Measurements from ENCODE around the gene MYL11.
"Not testable (repeated sequence)": the region's sequence is repeated elsewhere in the genome, so short reads cannot be mapped to it uniquely, and the experiment has no call there.

The MYL11 gene

GRCh38 chr16:30395155-30395991 lies 20.8 kb downstream of the MYL11 start, which contains the start of gene ZNF48:
Gene ZNF48, plus strand, starts transcription at chr16:30395420. Its CDS starts 375 bp downstream, at chr16:30395795.
- no peaks in the 10 kb centered on the region for H3K9me3 ChIP-seq
- no peak for TF ChIP-seq Cebpa-rat (IDR thresholded peaks at IDR 0.05)
- H3K4me2 ChIP-seq: peak within 1 kb of the TSS; percentile 94
- H3K27me3 ChIP-seq: no peaks in the 10 kb centered on the region
- peaks cover 25% of the 10 kb centered on the region for H3K36me3 ChIP-seq
- peaks cover 63% of the 10 kb centered on the region for H3K4me1 ChIP-seq
- H3K27ac ChIP-seq: peak within 1 kb of the TSS; percentile 87
- peak within 1 kb of the TSS; percentile 90 for H3K9ac ChIP-seq
- peaks cover 25% of the 10 kb centered on the region for H4K20me1 ChIP-seq
- peak within 1 kb of the TSS; percentile 99 for H3K4me3 ChIP-seq

DNA sequence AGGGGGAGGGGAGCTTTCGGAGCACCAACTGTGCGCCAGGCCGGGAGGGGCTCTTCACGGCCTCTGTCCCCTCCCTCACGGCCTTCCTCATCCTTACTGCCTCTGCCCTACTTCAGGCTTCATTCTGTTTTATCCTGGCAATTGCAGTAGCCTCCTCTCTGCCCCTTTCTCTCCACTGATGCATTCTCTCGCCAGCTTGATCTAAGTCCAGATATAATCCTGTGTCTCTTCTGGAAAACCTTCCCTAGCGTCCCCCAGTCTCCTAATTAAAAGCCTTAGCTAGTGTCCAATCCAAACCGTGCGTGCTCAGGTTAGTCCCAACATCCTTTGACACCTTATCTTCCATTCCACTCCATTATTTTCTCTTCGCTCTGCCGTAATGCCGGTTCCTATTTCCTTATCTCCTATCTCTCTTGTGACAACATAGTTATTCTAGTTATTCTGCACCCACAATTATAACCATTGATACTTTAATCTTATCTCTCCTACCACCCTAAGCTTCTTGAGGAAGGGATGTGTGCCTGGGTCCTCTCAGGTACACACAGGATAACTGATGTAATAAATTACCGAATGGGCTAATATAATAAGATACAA lies 21.5 kb downstream of the MYL11 start:
- Histone ChIP-seq H3K9ac (peak overlapping the region; percentile 90), H3K9me3 (no peaks in the 10 kb centered on the region), H3K4me1 (peaks cover 61% of the 10 kb centered on the region), H3K27me3 (no peaks in the 10 kb centered on the region), H3K36me3 (peaks cover 25% of the 10 kb centered on the region), H3K4me2 (peak overlapping the region; percentile 94), H3K27ac (peak overlapping the region; percentile 87), H3K4me3 (peak overlapping the region; percentile 99), H4K20me1 (peaks cover 25% of the 10 kb centered on the region)
- no peak for TF ChIP-seq Cebpa-rat (IDR thresholded peaks at IDR 0.05)

DNA sequence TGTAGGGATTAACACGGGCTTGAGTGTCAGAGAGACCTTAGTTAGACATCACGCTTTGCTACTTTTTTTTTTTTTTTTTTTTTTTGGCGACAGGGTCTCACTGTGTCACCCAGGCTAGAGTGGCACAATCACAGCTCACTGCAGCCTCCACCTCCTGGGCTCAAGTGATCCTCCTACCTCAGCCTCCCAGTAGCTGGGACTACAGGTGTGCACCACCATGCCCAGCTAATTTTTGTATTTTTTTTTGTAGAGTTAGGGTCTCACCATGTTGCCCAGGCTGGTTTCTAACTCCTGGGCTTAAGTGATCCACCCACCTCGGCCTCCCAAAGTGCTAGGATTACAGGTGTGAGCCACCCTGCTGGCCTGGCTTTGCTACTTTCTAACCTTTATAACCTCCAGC lies 22.0 kb downstream of the MYL11 start:
- peak overlapping the region; percentile 94 for H3K4me2 ChIP-seq
- H3K36me3 ChIP-seq: peaks cover 25% of the 10 kb centered on the region
- H3K9me3 ChIP-seq, H3K27me3 ChIP-seq, H3K27ac ChIP-seq: not testable (repeated sequence)
- peaks cover 25% of the 10 kb centered on the region for H4K20me1 ChIP-seq
- peak overlapping the region; percentile 99 for H3K4me3 ChIP-seq
- peaks cover 66% of the 10 kb centered on the region for H3K4me1 ChIP-seq
- peak overlapping the region; percentile 87 for H3K9ac ChIP-seq

DNA sequence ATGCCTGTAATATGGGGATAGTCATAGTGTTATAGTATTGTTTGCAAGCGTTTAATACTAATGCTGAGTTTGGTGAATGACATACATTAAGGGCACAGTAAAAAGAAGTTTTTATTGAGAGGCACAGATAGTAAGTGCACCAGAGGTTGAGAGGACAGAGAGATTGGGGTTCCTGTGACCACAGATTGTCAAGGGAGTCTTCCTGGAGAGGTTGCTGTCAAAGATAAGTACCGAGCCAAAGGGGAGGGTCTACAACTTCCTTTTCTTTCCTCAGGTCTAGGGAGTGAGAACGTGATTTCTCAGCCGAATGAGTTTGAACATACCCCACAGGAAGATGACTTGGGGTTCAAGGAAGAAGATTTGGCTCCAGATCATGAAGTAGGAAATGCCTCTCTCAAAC lies 22.5 kb downstream of the MYL11 start:
- H3K9ac ChIP-seq: peak overlapping the region; percentile 87

DNA sequence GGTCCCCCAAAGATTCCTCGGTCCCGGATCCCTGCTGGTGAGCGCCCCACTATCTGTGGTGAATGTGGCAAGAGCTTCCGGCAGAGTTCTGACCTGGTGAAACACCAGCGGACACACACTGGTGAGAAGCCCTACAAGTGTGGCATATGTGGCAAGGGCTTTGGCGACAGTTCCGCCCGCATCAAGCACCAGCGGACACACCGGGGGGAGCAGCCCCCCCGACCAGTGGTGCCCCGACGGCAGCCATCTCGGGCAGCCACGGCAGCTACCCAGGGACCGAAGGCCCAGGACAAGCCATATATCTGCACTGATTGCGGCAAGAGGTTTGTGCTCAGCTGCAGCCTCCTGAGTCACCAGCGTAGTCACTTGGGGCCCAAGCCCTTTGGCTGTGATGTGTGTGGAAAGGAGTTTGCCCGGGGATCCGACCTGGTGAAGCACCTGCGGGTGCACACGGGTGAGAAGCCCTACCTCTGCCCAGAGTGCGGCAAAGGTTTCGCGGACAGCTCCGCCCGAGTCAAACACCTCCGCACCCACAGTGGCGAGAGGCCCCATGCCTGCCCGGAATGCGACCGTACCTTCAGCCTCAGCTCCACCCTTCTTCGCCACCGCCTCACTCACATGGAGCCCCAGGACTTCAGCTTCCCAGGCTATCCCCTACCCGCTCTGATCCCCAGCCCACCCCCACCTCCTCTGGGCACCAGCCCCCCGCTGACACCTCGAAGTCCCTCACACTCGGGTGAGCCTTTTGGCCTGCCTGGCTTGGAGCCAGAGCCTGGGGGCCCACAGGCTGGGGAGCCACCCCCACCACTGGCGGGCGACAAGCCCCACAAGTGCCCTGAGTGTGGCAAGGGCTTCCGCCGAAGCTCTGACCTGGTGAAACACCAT lies 23.4 kb downstream of the MYL11 start:
- peak overlapping the region; percentile 84 for H3K27ac ChIP-seq
- H3K36me3 ChIP-seq: peaks cover 25% of the 10 kb centered on the region

More for the DNA sequence above, 22.5 kb downstream of the MYL11 start:
- H3K4me3 ChIP-seq: peak overlapping the region; percentile 99; the same call in 1 of the 2 replicates
- H3K9me3 ChIP-seq: no peaks in the 10 kb centered on the region
- TF ChIP-seq Cebpa-rat (IDR thresholded peaks at IDR 0.05): no peak
- H4K20me1 ChIP-seq: peaks cover 25% of the 10 kb centered on the region
- H3K4me2 ChIP-seq: peak overlapping the region; percentile 94
- peaks cover 71% of the 10 kb centered on the region for H3K4me1 ChIP-seq
- no peaks in the 10 kb centered on the region for H3K27me3 ChIP-seq
- peak overlapping the region; percentile 59 for H3K27ac ChIP-seq
- peaks cover 25% of the 10 kb centered on the region for H3K36me3 ChIP-seq

DNA sequence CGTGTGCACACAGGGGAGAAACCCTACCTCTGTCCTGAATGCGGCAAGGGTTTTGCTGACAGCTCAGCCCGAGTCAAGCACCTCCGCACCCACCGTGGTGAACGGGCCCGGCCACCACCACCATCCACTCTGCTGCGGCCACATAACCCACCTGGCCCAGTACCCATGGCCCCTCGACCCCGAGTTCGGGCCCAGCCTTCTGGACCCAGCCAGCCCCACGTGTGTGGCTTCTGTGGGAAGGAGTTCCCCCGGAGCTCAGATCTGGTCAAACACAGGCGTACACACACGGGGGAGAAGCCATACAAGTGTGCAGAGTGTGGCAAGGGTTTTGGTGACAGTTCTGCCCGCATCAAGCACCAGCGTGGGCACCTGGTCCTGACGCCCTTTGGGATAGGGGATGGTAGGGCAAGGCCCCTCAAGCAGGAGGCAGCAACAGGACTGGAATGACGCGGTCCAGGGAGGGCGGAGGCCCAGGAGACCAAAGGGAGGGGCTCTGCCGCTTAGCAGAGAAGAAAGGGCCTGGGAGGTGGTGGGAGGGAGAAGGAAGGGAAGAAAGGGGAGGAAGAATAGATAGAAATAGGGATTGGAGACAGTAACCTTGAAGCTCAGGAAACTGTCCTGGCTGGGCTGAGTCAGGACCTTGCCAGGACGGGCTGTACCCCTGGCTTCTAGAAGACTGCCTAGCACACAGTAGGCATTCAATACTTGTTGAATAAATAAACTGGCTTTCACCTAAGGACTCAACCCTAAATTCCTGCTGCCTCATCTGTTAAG lies 24.2 kb downstream of the MYL11 start:
- H3K9ac ChIP-seq: peak overlapping the region; percentile 87
- TF ChIP-seq Cebpa-rat (IDR thresholded peaks at IDR 0.05): no peak
- no peaks in the 10 kb centered on the region for H3K9me3 ChIP-seq
- H3K4me2 ChIP-seq: peak overlapping the region; percentile 83
- H3K4me1 ChIP-seq: peaks cover 67% of the 10 kb centered on the region
- no peak overlapping the region for H3K4me3 ChIP-seq
- H3K27me3 ChIP-seq: no peaks in the 10 kb centered on the region
- H4K20me1 ChIP-seq: peaks cover 25% of the 10 kb centered on the region
- H3K36me3 ChIP-seq: peaks cover 25% of the 10 kb centered on the region
- peak overlapping the region; percentile 84 for H3K27ac ChIP-seq

More for the DNA sequence above, 23.4 kb downstream of the MYL11 start:
- H3K4me1 ChIP-seq: peaks cover 72% of the 10 kb centered on the region
- H3K27me3 ChIP-seq: no peaks in the 10 kb centered on the region
- peak overlapping the region; percentile 87 for H3K9ac ChIP-seq
- TF ChIP-seq Cebpa-rat (IDR thresholded peaks at IDR 0.05): no peak
- peak overlapping the region; percentile 94 for H3K4me2 ChIP-seq
- H3K9me3 ChIP-seq: no peaks in the 10 kb centered on the region
- no peak overlapping the region for H3K4me3 ChIP-seq
- peaks cover 25% of the 10 kb centered on the region for H4K20me1 ChIP-seq

DNA sequence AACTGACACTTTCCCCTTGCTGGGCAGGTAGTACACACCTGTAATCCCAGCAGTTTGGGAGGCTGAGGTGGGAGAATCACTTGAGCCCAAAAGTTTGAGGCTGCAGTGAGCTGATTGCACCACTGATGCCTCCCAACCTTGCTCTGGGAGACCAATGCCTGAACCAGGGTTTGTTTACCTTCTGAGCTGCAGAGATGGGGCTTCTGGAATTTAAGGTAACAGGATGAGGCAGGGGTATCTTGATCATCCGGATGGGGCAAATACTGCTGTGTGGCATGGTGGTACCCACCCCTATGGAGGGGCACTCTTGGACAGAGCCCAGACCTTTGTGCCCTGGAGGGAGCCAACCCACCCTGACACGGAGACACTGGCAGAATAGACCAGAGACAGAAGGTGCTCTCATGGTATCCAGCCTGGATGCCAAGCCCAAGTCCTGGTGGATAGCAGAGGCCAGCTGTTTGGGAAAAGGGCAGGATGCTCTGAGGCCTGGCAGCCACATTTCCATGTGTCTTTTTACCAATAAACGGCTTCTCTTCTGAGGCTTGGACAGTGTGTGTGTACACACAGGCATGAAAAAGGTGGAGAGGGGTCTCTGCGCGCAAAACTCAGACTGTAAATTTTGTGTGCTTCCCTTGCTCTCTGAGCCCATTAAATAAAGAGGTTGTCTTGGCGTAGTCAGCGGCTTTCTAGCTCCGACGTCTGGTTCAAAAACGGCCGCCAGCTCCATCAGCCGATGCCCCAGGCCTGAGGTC lies 25.0 kb downstream of the MYL11 start:
- H3K9ac ChIP-seq: peak overlapping the region; percentile 87
- no peak for TF ChIP-seq Cebpa-rat (IDR thresholded peaks at IDR 0.05)
- H3K4me3 ChIP-seq: peak overlapping the region; percentile 70
- H3K9me3 ChIP-seq: no peaks in the 10 kb centered on the region
- no peaks in the 10 kb centered on the region for H3K27me3 ChIP-seq
- peaks cover 25% of the 10 kb centered on the region for H4K20me1 ChIP-seq
- peaks cover 59% of the 10 kb centered on the region for H3K4me1 ChIP-seq
- peaks cover 25% of the 10 kb centered on the region for H3K36me3 ChIP-seq
- H3K4me2 ChIP-seq: peak overlapping the region; percentile 83
- H3K27ac ChIP-seq: peak overlapping the region; percentile 84

DNA sequence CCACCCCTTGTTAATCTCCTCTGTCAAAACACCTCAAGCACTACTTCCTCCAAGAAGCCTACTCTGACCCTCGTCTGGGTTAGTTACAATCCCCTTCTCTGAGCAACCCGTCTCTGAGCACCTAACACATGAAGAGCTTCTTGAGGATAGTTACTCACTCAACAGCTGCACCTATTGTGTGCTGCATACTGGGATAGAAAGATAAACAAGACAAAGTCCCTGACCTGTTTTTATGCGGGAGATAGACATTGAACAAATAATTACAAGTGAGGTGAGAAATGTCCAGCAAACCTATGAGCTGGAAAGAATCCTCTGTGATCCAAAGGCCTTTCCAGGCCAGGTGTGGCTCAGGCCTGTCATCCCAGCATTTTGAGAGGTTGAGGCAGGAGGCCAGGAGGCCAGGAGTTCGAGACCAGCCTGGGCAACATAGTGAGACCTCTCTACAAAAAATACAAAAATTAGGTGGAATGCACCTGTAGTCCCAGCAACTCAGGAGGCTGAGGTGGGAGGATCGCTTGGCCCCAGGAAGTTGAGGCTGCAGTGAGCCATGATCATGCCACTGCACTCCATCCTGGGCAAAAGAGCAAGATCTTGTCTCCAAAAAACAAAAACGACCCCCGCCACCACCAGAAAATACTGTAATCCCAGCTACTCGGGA lies 27.3 kb downstream of the MYL11 start:
- Histone ChIP-seq H3K9ac (no peak overlapping the region), H3K4me3 (no peak overlapping the region), H3K4me1 (peaks cover 69% of the 10 kb centered on the region), H3K4me2 (peak overlapping the region; percentile 83), H4K20me1 (peaks cover 11% of the 10 kb centered on the region; the same call in 1 of the 2 replicates), H3K27ac (peak overlapping the region; percentile 84; the same call in 1 of the 2 replicates), H3K9me3 (no peaks in the 10 kb centered on the region), H3K36me3 (peaks cover 24% of the 10 kb centered on the region), H3K27me3 (no peaks in the 10 kb centered on the region)
- TF ChIP-seq Cebpa-rat (IDR thresholded peaks at IDR 0.05): no peak

Measured in BLaER1 (cell line).